Ishikawa (cell line): ENCODE results near the gene FSD1L.

Experiments
- CEBPB ChIP-seq: IDR thresholded peaks from 2 replicates; pipeline ENCODE4 v1.6.1; 2012
- CREB1 ChIP-seq: IDR thresholded peaks from 2 replicates; pipeline ENCODE4 v1.6.1; 2012; ENCODE audit warnings: low read depth
- EGR1 ChIP-seq: IDR thresholded peaks from 2 replicates; pipeline ENCODE4 v1.6.1; 2012
- EP300 ChIP-seq: IDR thresholded peaks from 2 replicates; pipeline ENCODE4 v1.6.1; 2012; ENCODE audit warnings: borderline replicate concordance
- FOXM1 ChIP-seq: IDR thresholded peaks from 2 replicates; pipeline ENCODE4 v1.6.1; 2012; ENCODE audit warnings: low read depth, borderline replicate concordance
- MAX ChIP-seq: IDR thresholded peaks from 2 replicates; pipeline ENCODE4 v1.6.1; 2012
- NFIC ChIP-seq: IDR thresholded peaks from 2 replicates; pipeline ENCODE4 v1.6.1; 2012
- RAD21 ChIP-seq: IDR thresholded peaks from 2 replicates; pipeline ENCODE4 v1.6.1; 2012; ENCODE audit warnings: low read depth
- TAF1 ChIP-seq: IDR thresholded peaks from 2 replicates; pipeline ENCODE4 v1.6.1; 2012; ENCODE audit warnings: low read depth, mild to moderate bottlenecking
- TCF12 ChIP-seq: IDR thresholded peaks from 2 replicates; pipeline ENCODE4 v1.6.1; 2012; ENCODE audit warnings: low read depth
- TEAD4 ChIP-seq: IDR thresholded peaks from 2 replicates; pipeline ENCODE4 v1.6.1; 2012
- USF1 ChIP-seq: IDR thresholded peaks from 2 replicates; pipeline ENCODE4 v1.6.1; 2012
- YY1 ChIP-seq: IDR thresholded peaks from 2 replicates; pipeline ENCODE4 v1.6.1; 2012; ENCODE audit warnings: low read depth
- ZBTB7A ChIP-seq: IDR thresholded peaks from 2 replicates; pipeline ENCODE4 v1.6.1; 2012; ENCODE audit warnings: low read depth
- TF ChIP-seq, protein P1 (sequence below): IDR thresholded peaks from 2 replicates; pipeline ENCODE4 v1.6.1; 2012; ENCODE audit warnings: low read depth, mild to moderate bottlenecking

FSD1L gene

DNA sequence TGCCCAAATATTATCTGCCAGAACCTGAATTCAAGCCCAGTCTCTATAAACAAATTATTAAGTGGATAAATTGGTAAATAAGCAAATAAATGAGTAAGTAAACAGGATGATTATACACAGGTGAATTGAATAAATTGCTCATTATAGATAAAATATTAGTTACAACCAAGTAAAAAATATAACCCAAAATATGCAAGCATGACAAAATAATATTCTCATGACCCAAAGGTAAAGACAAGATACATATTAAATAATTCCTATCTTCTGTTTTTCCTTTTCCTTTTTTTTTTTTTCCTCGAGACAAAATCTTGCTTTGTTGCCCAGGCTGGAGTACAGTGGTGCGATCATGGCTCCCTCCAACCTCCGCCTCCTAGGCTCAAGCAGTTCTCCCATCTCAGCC lies 21.2 kb upstream of the FSD1L start:
- TF ChIP-seq ZBTB7A (no peak), CEBPB (no peak), CREB1 (no peak), YY1 (no peak), FOXM1 (no peak), TEAD4 (no peak), MAX (no peak), RAD21 (no peak), TCF12 (no peak), USF1 (no peak), EGR1 (no peak), TAF1 (no peak), NFIC (no peak), EP300 (no peak)
- TF ChIP-seq, protein P1, sequence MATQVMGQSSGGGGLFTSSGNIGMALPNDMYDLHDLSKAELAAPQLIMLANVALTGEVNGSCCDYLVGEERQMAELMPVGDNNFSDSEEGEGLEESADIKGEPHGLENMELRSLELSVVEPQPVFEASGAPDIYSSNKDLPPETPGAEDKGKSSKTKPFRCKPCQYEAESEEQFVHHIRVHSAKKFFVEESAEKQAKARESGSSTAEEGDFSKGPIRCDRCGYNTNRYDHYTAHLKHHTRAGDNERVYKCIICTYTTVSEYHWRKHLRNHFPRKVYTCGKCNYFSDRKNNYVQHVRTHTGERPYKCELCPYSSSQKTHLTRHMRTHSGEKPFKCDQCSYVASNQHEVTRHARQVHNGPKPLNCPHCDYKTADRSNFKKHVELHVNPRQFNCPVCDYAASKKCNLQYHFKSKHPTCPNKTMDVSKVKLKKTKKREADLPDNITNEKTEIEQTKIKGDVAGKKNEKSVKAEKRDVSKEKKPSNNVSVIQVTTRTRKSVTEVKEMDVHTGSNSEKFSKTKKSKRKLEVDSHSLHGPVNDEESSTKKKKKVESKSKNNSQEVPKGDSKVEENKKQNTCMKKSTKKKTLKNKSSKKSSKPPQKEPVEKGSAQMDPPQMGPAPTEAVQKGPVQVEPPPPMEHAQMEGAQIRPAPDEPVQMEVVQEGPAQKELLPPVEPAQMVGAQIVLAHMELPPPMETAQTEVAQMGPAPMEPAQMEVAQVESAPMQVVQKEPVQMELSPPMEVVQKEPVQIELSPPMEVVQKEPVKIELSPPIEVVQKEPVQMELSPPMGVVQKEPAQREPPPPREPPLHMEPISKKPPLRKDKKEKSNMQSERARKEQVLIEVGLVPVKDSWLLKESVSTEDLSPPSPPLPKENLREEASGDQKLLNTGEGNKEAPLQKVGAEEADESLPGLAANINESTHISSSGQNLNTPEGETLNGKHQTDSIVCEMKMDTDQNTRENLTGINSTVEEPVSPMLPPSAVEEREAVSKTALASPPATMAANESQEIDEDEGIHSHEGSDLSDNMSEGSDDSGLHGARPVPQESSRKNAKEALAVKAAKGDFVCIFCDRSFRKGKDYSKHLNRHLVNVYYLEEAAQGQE: no peak

DNA sequence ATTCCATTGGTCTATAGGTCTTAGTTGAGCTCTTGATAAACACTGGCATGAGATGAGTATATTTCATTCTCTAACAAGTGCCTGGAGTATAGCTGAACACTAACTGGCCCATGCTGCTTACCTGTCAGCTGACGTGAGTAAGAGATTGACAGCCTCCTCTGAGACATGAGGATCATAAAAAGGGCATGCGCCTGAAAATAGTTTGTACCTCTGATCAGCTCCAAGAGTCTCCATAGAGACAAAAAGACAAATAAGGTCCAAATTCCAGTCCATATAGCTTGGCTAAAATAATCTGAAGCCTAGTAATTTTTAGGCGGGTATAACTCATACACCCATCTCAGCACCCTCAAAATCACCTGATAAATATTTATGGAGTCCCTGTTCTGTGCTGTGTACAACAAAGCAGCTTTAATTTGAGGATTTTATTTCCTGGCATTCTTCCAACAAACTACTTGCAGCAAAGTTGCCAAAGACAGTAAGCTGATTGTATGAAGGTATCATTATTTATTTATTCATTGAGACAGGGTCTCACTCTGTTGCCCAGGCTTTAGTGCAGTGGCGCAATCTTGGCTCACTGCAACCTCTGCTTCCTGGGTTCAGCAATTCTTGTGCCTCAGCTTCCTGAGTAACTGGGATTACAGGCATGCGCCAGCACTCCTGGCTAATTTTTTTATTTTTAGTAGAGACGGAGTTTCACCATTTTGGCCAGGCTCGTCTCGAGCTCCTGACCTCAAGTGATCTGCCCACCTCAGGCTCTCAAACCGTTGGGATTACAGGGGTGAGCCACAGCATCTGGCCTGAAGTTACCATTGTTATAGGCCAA lies 16.2 kb upstream of the FSD1L start:
- TF ChIP-seq EGR1 (no peak), EP300 (no peak), USF1 (no peak), FOXM1 (no peak), ZBTB7A (no peak), CREB1 (no peak), NFIC (no peak)
- TF ChIP-seq, protein P1: no peak

DNA sequence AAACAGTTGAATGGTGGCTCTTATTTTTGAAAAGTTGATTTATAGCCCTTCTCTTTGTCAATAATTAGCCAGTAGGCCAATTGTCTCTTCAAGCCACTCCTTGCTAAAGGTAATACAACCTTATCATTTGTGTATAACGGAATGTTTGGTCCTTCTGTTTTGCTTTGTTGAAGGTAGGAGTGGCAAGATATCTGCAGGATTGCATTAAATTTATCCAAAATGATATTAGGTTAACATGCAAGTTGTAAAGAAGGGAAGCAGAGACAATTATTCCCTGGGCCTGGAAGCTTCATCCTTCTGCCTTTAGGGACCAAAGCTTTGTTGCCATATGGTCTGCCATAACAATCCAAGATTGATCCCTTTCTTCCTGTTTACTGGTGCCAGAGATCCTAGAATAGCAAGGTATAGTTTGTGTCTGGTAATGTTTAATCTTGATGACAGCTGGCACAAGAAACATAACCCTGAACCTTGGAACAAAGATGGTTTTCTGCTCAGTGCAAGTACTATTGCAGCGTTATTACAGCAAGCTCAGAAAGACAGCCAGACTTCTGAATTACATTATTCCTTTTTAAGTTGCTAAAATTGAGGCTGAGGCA lies 15.5 kb upstream of the FSD1L start:
- TF ChIP-seq TCF12 (no peak), TAF1 (no peak), NFIC (no peak), MAX (no peak), ZBTB7A (no peak), CEBPB (no peak), CREB1 (no peak), EP300 (no peak), TEAD4 (no peak), FOXM1 (no peak), RAD21 (no peak), YY1 (no peak), EGR1 (no peak), USF1 (no peak)
- TF ChIP-seq, protein P1: no peak

- TF ChIP-seq, protein P1: no peak
Measured at GRCh38 chr9:105435453-105435852, 12.4 kb upstream of the FSD1L start.
